ENCODE measurements around the gene DCLK2.

Gene DCLK2

GRCh38 chr4:150145090-150145945 is 67.1 kb downstream of the DCLK2 start:
- TF ChIP-seq CTCF (conservative IDR thresholded peaks at IDR 0.05; ENCODE audit: low read depth, low read length): no peak; the same call in 1 of the 2 replicates
- H3K4me3 ChIP-seq (IDR thresholded peaks at IDR 0.05; ENCODE audit: insufficient read depth, low read depth, low read length): no peak overlapping the region
- H2AFZ ChIP-seq (ENCODE audit: low read depth): no peak overlapping the region
- no peaks in the 10 kb centered on the region for H3K27me3 ChIP-seq (ENCODE audit: insufficient read depth, low read depth)
- H3K36me3 ChIP-seq (ENCODE audit: insufficient read depth): no peaks in the 10 kb centered on the region
- no peaks in the 10 kb centered on the region for H3K79me2 ChIP-seq (ENCODE audit: insufficient read depth, low read depth)
- no peak overlapping the region for H3K4me2 ChIP-seq
- H3K4me1 ChIP-seq (ENCODE audit: low read depth, poor library complexity, severe bottlenecking): peaks cover 26% of the 10 kb centered on the region
- H3K27ac ChIP-seq: no peak overlapping the region
- H3K9ac ChIP-seq: no peak overlapping the region
- H4K20me1 ChIP-seq (ENCODE audit: insufficient read depth): no peaks in the 10 kb centered on the region

GRCh38 chr4:150145946-150146340 is 67.7 kb downstream of the DCLK2 start:
- H3K27ac ChIP-seq: no peak overlapping the region
- no peak overlapping the region for H3K4me3 ChIP-seq (IDR thresholded peaks at IDR 0.05; ENCODE audit: insufficient read depth, low read depth, low read length)
- TF ChIP-seq CTCF (conservative IDR thresholded peaks at IDR 0.05; ENCODE audit: low read depth, low read length): no peak
- no peaks in the 10 kb centered on the region for H3K79me2 ChIP-seq (ENCODE audit: insufficient read depth, low read depth)
- peaks cover 20% of the 10 kb centered on the region for H3K4me1 ChIP-seq (ENCODE audit: low read depth, poor library complexity, severe bottlenecking)
- H3K9ac ChIP-seq: no peak overlapping the region
- no peaks in the 10 kb centered on the region for H4K20me1 ChIP-seq (ENCODE audit: insufficient read depth)
- no peak overlapping the region for H2AFZ ChIP-seq (ENCODE audit: low read depth)
- H3K4me2 ChIP-seq: no peak overlapping the region
- H3K36me3 ChIP-seq (ENCODE audit: insufficient read depth): no peaks in the 10 kb centered on the region
- no peaks in the 10 kb centered on the region for H3K27me3 ChIP-seq (ENCODE audit: insufficient read depth, low read depth)

- Histone ChIP-seq H3K4me1 (ENCODE audit: low read depth, poor library complexity, severe bottlenecking) (no peaks in the 10 kb centered on the region), H4K20me1 (ENCODE audit: insufficient read depth) (no peaks in the 10 kb centered on the region), H3K9ac (no peak overlapping the region), H3K4me2 (no peak overlapping the region), H3K4me3 (IDR thresholded peaks at IDR 0.05; ENCODE audit: insufficient read depth, low read depth, low read length) (no peak overlapping the region), H3K79me2 (ENCODE audit: insufficient read depth, low read depth) (no peaks in the 10 kb centered on the region), H3K27ac (no peak overlapping the region), H3K27me3 (ENCODE audit: insufficient read depth, low read depth) (no peaks in the 10 kb centered on the region), H2AFZ (ENCODE audit: low read depth) (no peak overlapping the region), H3K36me3 (ENCODE audit: insufficient read depth) (no peaks in the 10 kb centered on the region)
- TF ChIP-seq CTCF (conservative IDR thresholded peaks at IDR 0.05; ENCODE audit: low read depth, low read length): no peak
These were observed 71.1 kb downstream of the DCLK2 start for GRCh38 chr4:150149381-150149780.

GRCh38 chr4:150150629-150151062 is 72.4 kb downstream of the DCLK2 start:
- Histone ChIP-seq H3K36me3 (ENCODE audit: insufficient read depth) (no peaks in the 10 kb centered on the region), H3K4me3 (IDR thresholded peaks at IDR 0.05; ENCODE audit: insufficient read depth, low read depth, low read length) (no peak overlapping the region), H3K27me3 (ENCODE audit: insufficient read depth, low read depth) (no peaks in the 10 kb centered on the region), H3K79me2 (ENCODE audit: insufficient read depth, low read depth) (no peaks in the 10 kb centered on the region), H3K27ac (no peak overlapping the region), H3K4me2 (no peak overlapping the region), H3K4me1 (ENCODE audit: low read depth, poor library complexity, severe bottlenecking) (no peaks in the 10 kb centered on the region), H2AFZ (ENCODE audit: low read depth) (no peak overlapping the region), H3K9ac (no peak overlapping the region), H4K20me1 (ENCODE audit: insufficient read depth) (no peaks in the 10 kb centered on the region)
- TF ChIP-seq CTCF (conservative IDR thresholded peaks at IDR 0.05; ENCODE audit: low read depth, low read length): no peak
